Glutamatergic neuron (in vitro differentiated cells): ENCODE measurements around the gene KCNIP1. TPM values are rescaled to one million over a fixed set of nuclear protein-coding genes. Genes with fewer than 3 reads are reported as not detected.

ENCODE experiments used
- DNase-seq: peaks from one replicate; pipeline ENCODE4 v3.0.0; 2022
- H3K27ac Mint-ChIP-seq: one replicate; pipeline ENCODE4 v1.8.0; 2020; ENCODE audit warnings: mild to moderate bottlenecking, mixed read lengths, inconsistent platforms; ENCODE audit not compliant: unreplicated experiment
- H3K27me3 Mint-ChIP-seq: one replicate; pipeline ENCODE4 v1.8.0; 2020; ENCODE audit warnings: mild to moderate bottlenecking, moderate library complexity, mixed read lengths, inconsistent platforms; ENCODE audit not compliant: unreplicated experiment
- H3K36me3 Mint-ChIP-seq: one replicate; pipeline ENCODE4 v1.8.0; 2020; ENCODE audit warnings: mild to moderate bottlenecking, mixed read lengths, inconsistent platforms; ENCODE audit not compliant: unreplicated experiment
- H3K4me1 Mint-ChIP-seq: one replicate; pipeline ENCODE4 v1.8.0; 2020; ENCODE audit warnings: mild to moderate bottlenecking, low read depth, mixed read lengths, inconsistent platforms; ENCODE audit not compliant: unreplicated experiment
- H3K4me3 Mint-ChIP-seq: one replicate; pipeline ENCODE4 v1.8.0; 2020; ENCODE audit warnings: mild to moderate bottlenecking, mixed read lengths, inconsistent platforms; ENCODE audit not compliant: unreplicated experiment
- H3K9me3 Mint-ChIP-seq: one replicate; pipeline ENCODE4 v1.8.0; 2020; ENCODE audit warnings: mild to moderate bottlenecking, moderate library complexity, mixed read lengths, inconsistent platforms; ENCODE audit not compliant: unreplicated experiment
- CTCF ChIP-seq: fragments of 200-600 bp; sonication (generic); IDR thresholded peaks from one replicate; pipeline ENCODE4 v1.5.0; 2021; ENCODE audit not compliant: partially characterized antibody, unreplicated experiment
- total RNA-seq: library from RNA; stranded (reverse); fragmentation: NEBNext Ultra II Directional; extraction: Animal tissue kit (Norgen Biotek cat#: 25700); gene quantifications from one replicate; pipeline ENCODE4 v1.2.1, GENCODE V29; 2021; ENCODE audit not compliant: unreplicated experiment

Gene KCNIP1
- total RNA-seq, 1 donor from 2014 or later: 0.47 TPM

DNA sequence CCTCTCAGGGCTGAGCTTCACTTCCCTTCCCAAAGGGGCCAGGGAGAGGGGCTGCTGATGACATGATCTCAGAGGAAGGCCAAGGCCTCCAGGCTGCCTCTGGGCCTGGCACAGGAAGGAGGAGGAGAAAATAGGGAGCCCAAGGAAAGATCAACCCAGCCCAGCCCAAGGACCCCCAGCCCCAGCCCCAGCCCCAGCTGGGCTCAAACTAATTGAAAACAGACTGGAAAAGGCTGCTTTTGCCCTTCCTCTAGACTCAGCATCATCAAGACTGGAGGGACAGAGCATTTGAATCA, 18.3 kb upstream of the KCNIP1 start:
- Mint-ChIP-seq H3K27ac (no peak overlapping the region), H3K4me3 (no peak overlapping the region), H3K36me3 (no peaks in the 10 kb centered on the region), H3K27me3 (peaks cover 10% of the 10 kb centered on the region), H3K4me1 (peaks cover 7% of the 10 kb centered on the region), H3K9me3 (peaks cover 2% of the 10 kb centered on the region)
- TF ChIP-seq CTCF: no peak
- DNase-seq: no peak

GRCh38 chr5:170486371-170486770, 17.4 kb upstream of the KCNIP1 start:
- Mint-ChIP-seq H3K4me3 (no peak overlapping the region), H3K27me3 (peaks cover 10% of the 10 kb centered on the region), H3K4me1 (peaks cover 7% of the 10 kb centered on the region), H3K36me3 (no peaks in the 10 kb centered on the region), H3K27ac (no peak overlapping the region), H3K9me3 (peaks cover 2% of the 10 kb centered on the region)
- no peak for DNase-seq
- no peak for TF ChIP-seq CTCF

DNA sequence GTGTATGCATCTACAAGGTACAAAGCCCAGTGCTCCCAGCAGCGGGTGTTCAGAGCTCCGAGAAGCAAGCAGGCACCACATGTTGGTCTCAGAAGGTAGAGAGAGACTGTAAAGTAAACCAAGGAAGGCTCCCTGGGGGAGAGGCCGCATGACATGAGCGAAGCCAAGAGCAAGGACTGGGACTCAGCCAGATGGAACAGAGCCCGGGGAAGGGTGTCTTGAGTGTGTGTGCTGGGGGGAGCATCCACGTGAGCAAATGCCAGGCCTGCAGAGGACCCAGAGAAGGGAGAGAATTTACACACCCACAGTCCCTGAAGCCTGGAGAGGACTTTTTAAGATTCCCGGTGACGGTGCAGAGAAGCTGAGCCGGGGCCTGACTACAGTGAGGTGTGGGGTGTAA, 15.2 kb upstream of the KCNIP1 start:
- Mint-ChIP-seq H3K27me3 (peaks cover 10% of the 10 kb centered on the region), H3K4me1 (peaks cover 7% of the 10 kb centered on the region), H3K27ac (no peak overlapping the region), H3K9me3 (peaks cover 2% of the 10 kb centered on the region), H3K36me3 (no peaks in the 10 kb centered on the region), H3K4me3 (no peak overlapping the region)
- TF ChIP-seq CTCF: no peak
- no peak for DNase-seq

DNA sequence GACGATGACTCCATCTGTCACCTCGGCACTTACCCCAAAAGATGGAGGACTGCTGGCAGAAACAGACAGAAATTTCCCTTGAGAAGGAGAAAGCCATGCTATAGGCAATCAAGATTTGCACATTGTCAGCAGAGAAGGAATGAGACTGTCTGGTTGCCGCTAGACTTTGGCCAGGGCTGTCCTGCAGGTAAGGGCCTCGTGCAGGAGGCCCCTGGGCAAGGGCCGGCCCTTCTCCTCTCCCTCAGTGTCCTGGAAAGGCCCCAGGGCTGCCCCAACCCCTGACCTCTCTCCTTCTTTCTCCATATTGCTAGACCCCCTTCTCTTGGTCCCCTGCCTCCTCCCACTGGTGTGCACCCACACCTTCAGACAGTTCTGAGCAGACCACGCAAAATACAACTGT, 14.6 kb upstream of the KCNIP1 start:
- H3K27me3 Mint-ChIP-seq: peaks cover 12% of the 10 kb centered on the region
- peaks cover 7% of the 10 kb centered on the region for H3K4me1 Mint-ChIP-seq

GRCh38 chr5:170490381-170490780, 13.4 kb upstream of the KCNIP1 start:
- no peak overlapping the region for H3K4me3 Mint-ChIP-seq
- H3K36me3 Mint-ChIP-seq: no peaks in the 10 kb centered on the region
- peaks cover 7% of the 10 kb centered on the region for H3K4me1 Mint-ChIP-seq
- no peak for DNase-seq
- H3K9me3 Mint-ChIP-seq: no peaks in the 10 kb centered on the region
- TF ChIP-seq CTCF: no peak
- no peak overlapping the region for H3K27ac Mint-ChIP-seq
- H3K27me3 Mint-ChIP-seq: peaks cover 10% of the 10 kb centered on the region

More for the DNA sequence above, 14.6 kb upstream of the KCNIP1 start:
- Mint-ChIP-seq H3K9me3 (peaks cover 2% of the 10 kb centered on the region), H3K36me3 (no peaks in the 10 kb centered on the region), H3K27ac (no peak overlapping the region), H3K4me3 (no peak overlapping the region)
- TF ChIP-seq CTCF: no peak
- no peak for DNase-seq
